Measurements from ENCODE around the gene ABR.
"Not testable (repeated sequence)": the region's sequence is repeated elsewhere in the genome, so short reads cannot be mapped to it uniquely, and the experiment has no call there.

ABR gene

GRCh38 chr17:1071103-1071825 lies 108.5 kb downstream of the ABR start:
- DNase-seq (ENCODE audit: low read depth in 2 of 2) = no peak

- no peak for DNase-seq (ENCODE audit: low read depth in 2 of 2)
Measured at GRCh38 chr17:1070411-1070810, 109.4 kb downstream of the ABR start.

GRCh38 chr17:1069847-1070246 lies 109.9 kb downstream of the ABR start:
- no peak for DNase-seq (ENCODE audit: low read depth in 2 of 2)

- DNase-seq (ENCODE audit: low read depth in 2 of 2) = no peak
Measured at GRCh38 chr17:1068356-1068755, 111.4 kb downstream of the ABR start.

GRCh38 chr17:1067282-1067956 lies 112.4 kb downstream of the ABR start:
- DNase-seq (ENCODE audit: low read depth in 2 of 2) = no peak

- DNase-seq (ENCODE audit: low read depth in 2 of 2) = not testable (repeated sequence)
Measured at GRCh38 chr17:1065416-1065815, 114.4 kb downstream of the ABR start.

GRCh38 chr17:1060991-1061390 lies 118.8 kb downstream of the ABR start:
- DNase-seq (ENCODE audit: low read depth in 2 of 2) = peak in 1 of 2 donors; percentile 14

- DNase-seq (ENCODE audit: low read depth in 2 of 2) = no peak
Measured at GRCh38 chr17:1059131-1059795, 120.5 kb downstream of the ABR start.

GRCh38 chr17:1058423-1059130 lies 121.2 kb downstream of the ABR start:
- peak; percentile 25 to 43 for DNase-seq (ENCODE audit: low read depth in 2 of 2)

- DNase-seq (ENCODE audit: low read depth in 2 of 2) = no peak
Measured at GRCh38 chr17:1056761-1057160, 123.0 kb downstream of the ABR start.

- DNase-seq (ENCODE audit: low read depth in 2 of 2) = peak in 1 of 2 donors; percentile 25
Measured at GRCh38 chr17:1055751-1056645, 123.8 kb downstream of the ABR start.

GRCh38 chr17:1055231-1055630 lies 124.5 kb downstream of the ABR start:
- DNase-seq (ENCODE audit: low read depth in 2 of 2) = no peak

GRCh38 chr17:1054656-1055055 lies 125.1 kb downstream of the ABR start:
- no peak for DNase-seq (ENCODE audit: low read depth in 2 of 2)

GRCh38 chr17:1053661-1054360 lies 126.0 kb downstream of the ABR start:
- no peak for DNase-seq (ENCODE audit: low read depth in 2 of 2)

- DNase-seq (ENCODE audit: low read depth in 2 of 2) = no peak
Measured at GRCh38 chr17:1050996-1051925, 128.5 kb downstream of the ABR start.

- no peak for DNase-seq (ENCODE audit: low read depth in 2 of 2)
Measured at GRCh38 chr17:1050246-1050995, 129.4 kb downstream of the ABR start.

- DNase-seq (ENCODE audit: low read depth in 2 of 2) = no peak
Measured at GRCh38 chr17:1049446-1050225, 130.1 kb downstream of the ABR start.

Data from stimulated activated CD4-positive, alpha-beta T cell treated with anti-CD3 and anti-CD28 coated beads, Interleukin-15, amount 100 ng/mL, for 48 hours (primary cell).